GM19372 (cell line): ENCODE measurements around the gene DHX38.

ENCODE experiments used
- ATAC-seq: cut with Tn5 transposase; IDR thresholded peaks from one replicate; pipeline ENCODE4 v1.9.1; 2021; ENCODE audit warnings: mild to moderate bottlenecking, low read depth, moderate library complexity; ENCODE audit not compliant: unreplicated experiment

The DHX38 gene

GRCh38 chr16:72149676-72150464 lies 56.2 kb downstream of the DHX38 start:
- no peak for ATAC-seq

GRCh38 chr16:72159386-72159785 lies 65.7 kb downstream of the DHX38 start:
- ATAC-seq: no peak

- ATAC-seq: no peak
Measured at GRCh38 chr16:72159801-72160200, 66.2 kb downstream of the DHX38 start.

- no peak for ATAC-seq
Measured at GRCh38 chr16:72162105-72162692, 68.6 kb downstream of the DHX38 start.
